ENCODE measurements around the gene MACROD1. TPM values are rescaled to one million over a fixed set of nuclear protein-coding genes. Genes with fewer than 3 reads are reported as not detected.
A peak's percentile ranks its signal among the peaks of the same experiment; 100 is the strongest.

Gene MACROD1
- total RNA-seq, 1 experiment from 2014 or later, result 4.7 TPM

DNA sequence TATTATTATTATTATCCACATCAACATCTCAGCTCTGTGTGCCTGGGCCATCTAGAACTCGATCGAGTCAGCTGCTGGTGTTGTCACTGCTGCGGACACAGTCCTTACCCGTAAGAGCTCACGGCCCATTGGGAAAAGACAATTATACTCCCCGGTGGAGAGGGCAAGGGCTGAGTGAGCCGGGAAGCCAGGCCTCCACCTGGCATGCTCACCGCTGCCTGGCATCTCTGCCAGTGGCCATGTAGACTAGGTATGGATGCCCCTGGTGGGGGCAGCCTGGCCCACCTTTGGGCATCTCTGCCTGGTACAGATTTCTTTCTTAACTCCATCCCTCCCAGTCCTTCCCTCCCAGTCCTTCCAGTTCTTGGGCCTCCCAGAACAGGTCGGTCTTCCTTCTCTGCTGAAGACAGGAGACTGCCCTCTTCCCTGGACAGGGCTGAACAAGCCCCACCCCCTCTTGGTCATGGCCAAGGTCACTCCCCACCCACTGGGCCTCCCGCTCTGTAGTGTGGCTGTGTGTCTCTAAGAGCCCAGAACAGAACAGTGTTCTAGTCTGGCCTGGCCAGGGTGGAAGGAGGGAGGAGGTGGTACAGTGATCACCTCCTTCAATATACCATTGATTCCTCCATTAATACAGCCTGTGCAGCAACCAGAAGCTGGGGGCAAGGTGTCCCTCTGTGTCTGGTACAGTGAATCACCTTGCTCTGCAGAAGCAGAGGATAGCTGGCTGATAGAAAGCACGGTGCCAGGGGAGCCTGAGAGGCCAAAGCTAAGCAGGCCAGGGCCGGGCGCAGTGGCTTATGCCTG is 72.5 kb downstream of the MACROD1 start:
- DNase-seq (ENCODE audit: low spot score), result no peak

DNA sequence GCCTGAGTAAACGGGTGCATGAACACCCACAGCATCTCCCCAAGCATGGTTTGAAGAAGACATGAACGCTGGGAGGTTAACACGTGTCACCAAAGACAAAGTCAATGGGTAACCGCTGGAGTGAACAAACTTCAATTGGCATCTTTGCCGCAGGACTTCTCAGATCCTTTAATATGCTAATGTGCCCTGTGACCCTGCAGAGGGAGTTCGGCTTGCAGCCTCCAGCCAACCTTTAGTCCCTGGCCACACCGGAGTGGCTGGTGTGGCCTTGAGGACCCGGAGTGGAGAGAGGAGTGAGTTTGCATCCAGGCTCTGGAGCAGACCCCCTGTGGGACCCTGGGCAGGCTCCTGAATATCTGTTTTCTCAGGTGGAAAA is 73.2 kb downstream of the MACROD1 start:
- no peak for DNase-seq (ENCODE audit: low spot score)

DNA sequence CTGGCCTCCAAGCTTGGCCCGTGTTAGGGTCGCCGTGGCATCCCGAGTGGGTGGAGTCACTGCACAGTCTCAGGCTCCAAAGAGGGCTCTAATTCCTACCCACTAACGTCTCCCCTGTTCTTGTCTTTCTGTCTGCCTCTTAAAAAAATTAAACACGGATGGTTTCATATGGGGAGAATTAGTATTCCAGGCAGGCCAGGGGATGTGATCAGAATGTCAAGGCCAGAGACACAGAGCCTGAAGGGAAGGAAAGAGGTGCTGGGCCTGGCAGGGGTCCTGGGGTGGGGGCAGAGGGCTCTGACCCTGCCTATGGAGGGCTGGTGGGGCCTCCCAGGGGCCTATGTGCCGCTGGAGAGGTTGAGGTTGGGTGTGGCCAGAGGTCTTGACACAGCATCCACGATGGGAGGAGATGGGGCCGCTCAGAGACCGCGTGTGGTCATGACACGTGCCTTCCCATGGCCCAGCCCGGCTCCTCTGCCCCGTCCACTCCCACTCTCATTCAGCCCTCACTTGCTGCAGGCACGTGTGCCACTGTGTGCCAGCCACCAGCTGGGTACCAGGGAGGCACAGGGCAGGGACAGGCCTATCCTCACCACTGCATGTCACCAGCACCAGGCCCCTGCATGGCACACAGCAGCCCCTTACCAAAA is 73.7 kb downstream of the MACROD1 start:
- peak; percentile 75 for DNase-seq (ENCODE audit: low spot score)

DNA sequence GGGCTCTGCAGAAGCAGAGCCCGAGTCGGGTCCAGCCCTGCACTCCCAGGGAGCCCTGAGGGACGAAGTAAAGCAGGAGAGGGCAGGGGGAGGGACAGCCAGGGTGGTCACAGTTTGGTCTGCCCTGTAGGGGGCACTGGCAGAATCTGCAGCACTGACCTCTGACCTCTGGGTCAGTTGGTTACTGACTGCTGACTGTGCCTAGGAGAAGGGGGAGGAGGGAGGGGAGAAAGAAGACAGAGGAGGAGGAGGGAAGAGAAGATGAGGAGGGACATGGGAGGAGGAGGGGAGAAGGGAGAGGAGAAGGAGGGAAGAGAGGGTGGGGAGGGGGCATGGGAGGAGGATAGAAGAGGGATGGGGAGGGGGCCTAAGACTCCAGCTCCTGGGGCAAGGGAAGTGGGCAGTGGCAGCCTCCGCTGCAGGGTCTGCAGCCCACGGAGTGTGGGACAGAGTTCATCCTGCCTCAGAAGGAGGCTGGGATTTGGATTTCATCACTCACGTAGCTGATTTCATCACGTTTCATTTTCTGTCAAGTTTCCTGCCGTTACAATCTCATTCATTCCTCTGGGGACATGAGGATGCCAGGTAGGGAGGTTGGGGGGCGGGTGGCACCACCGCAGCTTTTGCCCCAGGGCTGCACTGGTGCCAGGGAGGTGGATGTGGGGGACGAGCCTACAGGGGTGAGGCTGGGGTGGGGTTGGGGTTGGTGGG is 75.0 kb downstream of the MACROD1 start:
- DNase-seq (ENCODE audit: low spot score), result peak; percentile 89

DNA sequence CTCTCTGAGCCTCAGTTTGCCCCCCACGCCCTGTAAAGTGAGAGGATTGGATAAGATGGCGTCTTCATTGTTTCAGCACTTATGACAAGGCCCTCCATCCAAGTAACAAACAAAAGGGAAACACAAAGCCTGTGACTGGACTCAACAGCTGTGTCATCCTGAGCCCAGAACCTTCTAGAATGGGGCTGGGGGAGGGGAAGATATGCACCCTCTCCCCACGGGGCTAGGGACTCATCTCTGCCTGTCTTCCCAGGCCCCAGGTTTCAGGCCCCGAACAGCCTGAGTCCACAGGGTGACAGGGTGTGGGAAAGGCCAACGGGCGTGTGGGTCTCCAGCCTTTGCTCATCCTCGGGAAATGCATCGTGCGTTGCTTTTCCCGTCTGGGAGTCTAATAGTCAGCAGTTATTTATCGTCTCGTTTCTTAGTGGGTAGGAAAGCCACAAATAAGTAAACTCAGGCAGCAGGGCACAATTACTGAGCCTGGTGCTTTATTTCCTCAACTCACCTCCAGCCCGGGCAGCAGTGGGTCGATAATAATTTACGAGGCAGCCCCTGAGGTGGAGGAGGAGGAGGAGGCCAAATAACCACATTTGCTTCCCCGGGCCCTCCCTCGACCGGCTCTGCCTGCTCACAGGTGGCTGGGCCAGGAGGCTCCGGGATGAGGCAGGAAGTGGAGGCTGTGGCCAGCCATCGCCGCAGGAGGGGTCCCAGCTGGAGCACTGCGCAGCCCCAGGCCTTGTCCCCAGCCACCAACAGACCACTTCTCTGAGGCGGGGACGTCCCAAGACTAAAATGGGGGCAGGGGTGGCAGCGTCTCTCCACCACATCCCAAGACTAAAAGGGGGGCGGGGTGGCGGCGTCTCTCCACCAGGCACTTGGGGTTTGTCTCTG is 75.8 kb downstream of the MACROD1 start:
- peak; percentile 90 for DNase-seq (ENCODE audit: low spot score)

DNA sequence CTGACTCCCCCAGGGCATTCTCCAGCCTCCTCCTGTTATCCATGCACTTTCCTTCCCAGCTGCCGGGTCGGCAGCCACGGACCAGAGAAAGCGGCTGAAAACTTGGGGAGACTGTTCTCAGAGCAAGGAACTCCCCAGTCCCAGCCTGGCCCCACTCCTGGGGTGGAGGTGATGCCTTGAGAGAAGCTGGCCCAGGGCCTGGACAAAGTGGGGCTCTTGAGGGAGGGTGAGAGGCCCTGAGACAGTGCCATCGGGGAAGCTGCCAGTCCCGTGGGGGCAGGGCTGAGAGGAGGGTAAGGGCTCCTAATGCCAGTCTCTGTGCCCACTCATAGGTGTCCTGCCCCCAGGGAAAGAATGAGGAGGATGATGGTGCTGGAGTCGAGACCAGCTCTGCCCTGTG is 76.4 kb downstream of the MACROD1 start:
- DNase-seq (ENCODE audit: low spot score), result no peak

DNA sequence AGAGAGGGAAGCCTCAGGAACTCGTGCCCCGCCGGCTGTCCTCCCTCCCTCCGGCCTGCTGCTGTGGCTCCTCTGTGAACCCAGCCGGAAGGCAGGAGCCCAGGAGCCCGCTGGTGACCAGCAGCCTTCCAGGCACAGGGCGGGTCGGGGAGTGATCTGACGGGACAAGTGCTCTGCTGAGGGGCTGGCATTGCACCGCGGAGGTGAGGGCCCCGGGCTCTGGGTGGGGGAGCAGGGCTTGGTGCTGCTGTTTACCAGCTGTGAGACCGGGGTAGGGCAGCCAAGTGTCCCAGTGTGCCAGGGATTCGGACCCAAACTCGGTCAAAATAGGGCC is 76.9 kb downstream of the MACROD1 start:
- DNase-seq (ENCODE audit: low spot score), result no peak

DNA sequence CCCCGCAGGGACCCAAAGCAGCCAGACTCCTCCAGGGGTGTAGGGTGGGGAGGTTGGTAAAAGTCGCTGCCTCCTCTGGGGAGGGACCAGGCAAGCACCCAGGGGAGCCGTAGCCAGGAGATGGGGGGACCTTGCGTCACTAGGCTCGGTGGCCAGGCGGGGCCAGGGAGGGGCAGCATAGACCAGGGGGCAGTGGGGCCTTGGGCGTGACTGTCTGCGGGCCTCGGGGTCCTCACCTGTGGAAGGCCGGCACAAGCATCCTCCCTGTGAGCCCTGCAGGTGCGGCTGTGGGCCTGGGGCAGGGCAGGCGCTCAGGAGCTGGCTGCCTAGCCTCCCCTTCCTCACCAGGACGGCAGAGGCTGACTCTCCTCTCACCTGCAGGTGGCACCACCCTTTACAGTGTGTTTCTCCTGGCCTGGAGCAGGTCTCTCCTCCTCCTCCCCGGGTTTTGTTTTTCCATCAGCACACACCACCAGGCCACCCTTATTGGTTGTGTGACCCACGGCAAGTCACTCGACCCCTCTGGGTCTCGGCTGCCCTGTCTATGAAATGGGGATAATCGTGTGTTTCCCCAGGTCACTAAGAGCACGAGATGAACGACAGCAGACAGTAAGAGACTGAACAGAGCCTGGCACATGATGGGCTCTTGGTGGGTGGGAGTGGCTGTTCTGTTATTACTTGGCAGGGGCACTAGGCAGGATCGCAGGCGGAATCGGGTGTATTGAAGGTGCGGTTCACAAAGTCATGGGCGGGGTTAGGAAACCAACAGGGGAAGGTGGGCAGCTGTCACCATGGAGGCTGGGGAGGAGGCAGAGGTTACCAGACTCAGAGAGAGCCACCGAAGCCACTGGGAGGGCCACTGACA is 77.5 kb downstream of the MACROD1 start:
- peak; percentile 57 for DNase-seq (ENCODE audit: low spot score)

DNA sequence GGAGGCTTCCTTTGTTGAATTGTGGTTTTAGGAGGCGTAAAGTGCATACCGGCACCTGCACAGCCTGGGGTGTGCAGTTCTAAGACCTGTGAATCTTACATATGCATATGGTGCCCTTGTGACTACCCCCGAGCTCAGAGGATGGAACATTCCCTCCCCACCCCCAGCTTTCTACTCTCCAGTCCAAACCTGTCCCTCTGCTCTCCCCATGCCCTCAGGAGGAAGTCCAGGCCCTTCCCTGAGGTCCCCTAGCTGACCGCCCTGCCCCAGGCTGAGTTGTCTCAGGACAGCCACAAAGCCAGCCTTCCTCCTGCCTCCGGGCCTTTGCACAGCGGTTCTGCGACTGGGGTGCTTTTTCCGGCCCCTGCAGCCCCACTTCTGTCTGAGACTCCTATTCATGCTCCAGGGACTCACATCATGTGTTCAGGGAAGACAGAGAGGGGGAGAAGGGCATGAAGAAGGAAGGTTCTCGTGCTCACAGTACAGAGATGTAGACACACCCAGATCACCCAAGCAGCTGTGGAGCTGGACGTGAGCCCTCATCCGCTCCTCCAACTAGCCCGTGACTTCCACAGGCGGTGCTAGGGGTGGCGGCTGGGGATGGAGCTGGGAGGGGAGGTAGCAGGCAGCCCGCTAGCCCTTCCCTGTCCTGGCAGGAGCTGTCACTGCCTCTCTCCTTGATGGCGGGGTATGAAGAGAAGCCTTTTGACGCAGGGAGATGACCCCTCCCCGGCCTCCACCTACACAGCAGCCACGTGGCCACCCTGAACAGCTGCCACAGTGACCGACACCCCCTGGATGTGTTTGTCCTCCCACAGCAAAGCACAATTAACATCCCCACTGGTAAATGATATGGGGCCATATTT is 79.4 kb downstream of the MACROD1 start:
- peak; percentile 78 for DNase-seq (ENCODE audit: low spot score)

DNA sequence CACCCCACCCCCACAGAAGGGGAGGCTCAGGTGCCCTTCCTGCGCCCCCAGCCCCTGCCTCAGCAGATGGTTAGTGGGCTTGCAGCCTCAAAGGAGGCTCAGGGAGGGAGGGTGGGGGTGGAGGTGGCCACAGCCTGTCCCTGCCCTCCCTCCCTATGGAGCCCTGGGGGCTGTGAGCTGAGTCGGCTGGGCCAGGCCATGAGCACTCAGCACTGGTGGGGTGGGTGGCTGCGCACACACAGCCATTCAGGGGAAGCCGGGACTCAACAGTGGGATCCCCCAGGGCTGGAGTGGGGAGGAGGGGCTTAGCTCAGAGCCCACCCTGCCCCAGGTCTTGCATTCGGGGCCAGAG is 80.0 kb downstream of the MACROD1 start:
- DNase-seq (ENCODE audit: low spot score), result no peak

DNA sequence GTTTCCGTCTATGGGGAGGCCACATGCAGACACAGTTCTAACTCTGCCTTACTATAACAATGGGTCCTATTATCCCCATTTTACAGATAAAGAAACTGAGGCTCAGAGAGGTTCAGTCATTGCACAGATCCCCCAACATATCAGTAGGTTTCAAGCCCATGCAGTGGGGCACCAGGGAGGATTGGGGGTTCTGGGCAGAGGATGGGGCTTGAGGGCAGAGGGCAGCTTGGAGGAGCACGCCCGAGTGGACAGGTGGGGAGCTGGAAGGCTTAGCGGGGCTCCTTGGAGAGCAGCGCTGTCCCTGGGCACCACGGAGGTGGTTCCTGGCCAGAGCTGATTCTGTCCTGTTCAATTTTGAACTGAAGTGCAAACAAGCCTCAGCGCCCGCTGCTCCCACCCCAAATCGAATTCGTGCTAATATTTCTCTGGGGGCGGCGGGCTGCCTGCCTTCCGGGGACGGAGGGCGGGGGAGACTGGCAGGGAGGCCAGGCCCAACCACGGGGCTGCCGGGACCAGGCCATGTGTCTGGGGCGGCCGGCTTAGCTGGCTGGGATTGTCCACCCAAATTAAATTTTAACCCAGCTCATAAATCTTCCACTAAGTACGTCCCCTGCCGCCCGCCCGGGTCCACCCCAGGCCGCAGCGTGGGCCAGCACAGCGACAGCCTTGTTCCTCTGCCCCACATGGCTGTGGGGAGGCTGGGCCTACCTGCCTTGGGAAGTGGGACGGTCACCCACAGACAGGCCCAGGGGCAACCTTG is 80.8 kb downstream of the MACROD1 start:
- no peak for DNase-seq (ENCODE audit: low spot score)

DNA sequence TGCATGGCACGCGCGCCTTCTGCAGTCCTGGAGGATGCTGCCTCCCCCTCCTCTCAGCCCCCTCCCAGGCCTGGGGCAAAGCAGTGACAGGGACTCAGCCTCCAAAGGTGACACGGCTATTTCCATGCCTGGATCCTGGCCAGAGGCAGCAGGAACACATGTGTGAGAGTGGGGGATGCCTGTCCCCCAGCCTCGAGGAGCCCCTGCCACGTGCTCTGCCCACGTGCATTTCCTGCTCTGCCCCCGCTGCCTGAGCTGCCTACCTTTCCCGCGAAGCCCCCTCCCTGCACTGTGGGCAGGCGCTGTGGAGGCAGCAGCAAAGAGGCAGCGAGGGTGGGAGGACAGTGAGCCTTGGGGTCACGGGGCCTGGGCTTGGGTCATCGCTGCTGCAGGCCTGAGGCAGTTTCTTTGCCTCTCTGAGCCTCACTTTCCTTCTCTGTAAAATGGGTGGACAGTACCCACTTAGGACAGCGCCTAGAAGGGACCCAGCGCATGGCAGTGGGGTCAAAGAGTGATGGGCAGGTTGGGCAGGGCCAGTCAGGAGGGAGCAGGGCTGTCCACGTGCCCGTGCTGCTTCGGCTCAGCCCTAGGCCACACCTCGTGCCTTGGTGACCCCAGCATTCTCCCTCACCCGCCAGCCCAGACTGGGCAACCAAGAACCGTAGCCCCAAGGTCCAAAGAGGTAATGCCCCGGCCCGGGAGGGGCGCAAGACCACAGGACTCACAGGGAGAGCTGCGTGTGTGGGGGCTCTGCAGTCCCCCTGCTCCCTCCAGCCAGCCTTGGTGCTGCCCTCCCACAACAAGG is 81.6 kb downstream of the MACROD1 start:
- DNase-seq (ENCODE audit: low spot score), result no peak

DNA sequence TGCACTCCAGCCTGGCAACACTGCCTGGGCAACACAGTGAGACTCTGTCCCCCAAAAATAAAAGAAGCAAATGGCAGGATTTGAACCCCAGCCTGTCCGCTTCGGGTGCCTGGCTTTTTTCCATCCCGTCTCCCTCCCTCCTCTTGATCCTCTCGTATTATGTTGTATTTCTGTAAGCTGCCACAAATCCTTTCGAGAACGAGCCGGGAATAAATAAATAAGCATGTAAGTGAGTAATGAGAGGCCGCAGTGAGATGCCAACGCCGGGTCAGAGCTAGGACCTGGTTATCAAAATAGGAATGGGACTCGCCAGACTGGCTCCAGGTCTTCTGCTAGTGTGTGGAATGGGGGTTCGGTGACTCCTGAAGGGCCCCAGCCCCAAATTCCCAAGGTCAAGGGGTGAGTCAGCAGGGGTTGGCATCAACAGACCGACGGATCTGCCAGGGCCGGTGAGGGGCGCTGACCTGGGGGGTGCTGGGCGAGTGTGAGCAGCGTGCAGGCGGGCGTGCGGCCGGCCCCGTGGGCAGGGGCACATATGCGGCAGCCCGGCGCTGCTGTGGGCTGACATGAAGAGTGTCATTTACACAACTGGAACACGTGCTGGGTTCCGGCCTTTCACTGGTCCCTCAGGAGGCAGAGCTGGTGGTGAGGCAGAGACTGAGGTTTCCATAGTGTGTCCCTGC is 82.4 kb downstream of the MACROD1 start:
- peak; percentile 47 for DNase-seq (ENCODE audit: low spot score)

DNA sequence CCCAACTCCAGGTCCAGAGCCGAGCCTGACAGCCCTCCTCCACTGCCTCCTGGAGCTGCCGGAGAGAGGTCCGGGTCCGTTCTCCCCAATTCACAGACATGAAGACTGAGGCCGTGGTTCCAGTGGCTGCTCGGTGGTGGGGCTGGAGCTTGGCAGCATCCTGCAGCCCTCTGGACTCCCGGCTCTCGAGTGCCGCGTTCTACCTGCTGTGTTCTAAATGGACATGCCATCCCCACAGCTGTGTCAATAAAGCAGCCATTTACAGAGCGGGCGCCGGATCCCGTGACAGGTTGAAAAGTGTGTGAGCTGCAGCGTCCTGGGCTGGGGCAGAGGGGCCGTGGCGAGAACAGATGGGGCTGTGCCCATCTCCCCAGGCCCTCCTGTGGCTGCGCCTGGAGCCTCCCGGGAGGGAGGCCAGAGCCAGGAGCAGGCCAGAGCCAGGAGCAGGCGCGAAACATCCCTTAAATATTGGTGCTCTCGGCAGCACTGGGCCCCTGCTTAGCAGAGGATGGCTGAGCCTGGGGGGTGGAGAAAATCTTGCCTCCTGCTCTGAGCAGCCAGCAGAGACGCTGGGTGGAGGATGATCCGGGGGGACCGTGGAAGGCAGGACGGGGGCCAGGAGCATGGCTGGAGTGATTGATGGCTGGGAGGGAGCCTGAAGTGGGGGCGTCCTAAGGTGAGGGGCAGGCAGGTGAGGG is 84.0 kb downstream of the MACROD1 start:
- DNase-seq (ENCODE audit: low spot score), result no peak

DNA sequence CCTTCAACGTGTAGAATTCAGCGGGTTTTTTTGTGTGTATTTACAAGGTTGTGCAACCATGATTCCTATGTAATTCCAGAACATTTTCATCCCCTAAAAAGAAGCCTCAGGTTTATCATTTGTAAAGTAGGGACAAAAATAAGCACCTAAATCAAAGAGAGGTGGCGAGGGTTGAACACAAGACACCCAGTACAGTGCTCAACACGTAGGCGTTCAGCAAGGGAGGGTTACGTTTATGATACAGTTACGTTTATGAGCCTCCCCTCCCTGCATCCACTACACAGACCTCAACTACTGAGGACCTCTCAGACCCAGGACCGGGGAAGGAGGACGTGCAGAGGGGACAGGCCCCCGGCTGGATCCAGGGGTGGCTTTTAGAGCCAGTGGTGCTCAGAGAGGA is 85.5 kb downstream of the MACROD1 start:
- DNase-seq (ENCODE audit: low spot score), result no peak

DNA sequence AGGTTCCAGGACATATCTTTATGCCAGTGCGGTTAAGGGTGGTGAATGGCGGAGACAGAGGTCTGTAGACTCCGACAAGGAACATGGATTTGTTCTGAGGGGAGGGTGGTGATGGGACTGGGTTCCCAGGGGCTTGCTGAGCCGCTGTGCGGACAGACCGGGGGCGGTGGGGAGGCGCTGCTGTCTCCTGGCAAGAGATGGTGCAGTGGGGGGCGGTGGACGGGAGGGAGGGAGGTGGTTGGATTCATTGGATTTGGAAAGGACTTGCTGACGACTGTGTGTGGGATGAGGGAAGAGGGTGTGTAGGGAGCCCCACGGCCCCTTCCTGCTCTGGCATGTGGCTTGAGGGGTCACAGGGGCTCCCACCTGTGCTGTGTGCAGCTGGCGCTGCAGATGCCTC is 87.0 kb downstream of the MACROD1 start:
- DNase-seq (ENCODE audit: low spot score), result no peak

DNA sequence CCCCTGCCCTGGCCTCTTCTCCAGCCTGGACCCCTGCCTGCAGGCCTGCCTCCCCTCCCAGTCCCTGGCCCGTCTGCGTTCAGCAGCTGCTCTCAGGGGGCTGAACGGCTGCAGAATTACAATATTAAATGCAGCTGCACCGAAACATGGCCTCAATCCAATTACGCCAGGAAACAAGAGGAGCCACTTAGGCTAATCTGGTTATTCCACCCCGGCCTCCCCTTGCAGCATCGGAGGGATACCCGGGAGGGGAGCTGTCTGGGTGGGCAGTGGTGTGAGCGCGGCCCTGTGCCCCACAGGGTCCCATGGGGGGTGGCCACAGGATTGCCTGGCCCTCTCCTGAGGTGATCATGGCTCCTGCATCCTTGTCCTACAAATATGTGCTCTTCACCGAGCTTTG is 87.6 kb downstream of the MACROD1 start:
- DNase-seq (ENCODE audit: low spot score), result no peak
